Mucosa of descending colon (tissue), 3 donors: ENCODE results near the gene DCAF15. TPM values are rescaled to one million over a fixed set of nuclear protein-coding genes. Genes with fewer than 3 reads are reported as not detected.

ENCODE experiments used
- ATAC-seq: fragments of 200-7000 bp; cut with Tn5 transposase; one replicate; pipeline ENCODE4 v1.9.1; 2020; ENCODE audit warnings: mild to moderate bottlenecking, moderate library complexity
- DNase-seq, 3 donors: peaks; one replicate each; pipeline ENCODE4 v3.0.0-alpha.2; 2020
- H3K36me3 ChIP-seq: fragments of 200-600 bp; one replicate; pipeline ENCODE4 v1.8.0; 2021; ENCODE audit warnings: low read depth, mild to moderate bottlenecking
- H3K4me1 ChIP-seq: fragments of 200-600 bp; one replicate; pipeline ENCODE4 v1.8.0; 2021; ENCODE audit warnings: low read depth, mild to moderate bottlenecking
- H3K4me3 ChIP-seq: fragments of 200-600 bp; one replicate; pipeline ENCODE4 v1.8.0; 2021; ENCODE audit warnings: mild to moderate bottlenecking
- H3K9me3 ChIP-seq: fragments of 200-600 bp; one replicate; pipeline ENCODE4 v1.8.0; 2021; ENCODE audit warnings: mild to moderate bottlenecking
- intact Hi-C, 2 donors: fragments of 100-400 bp; cut with DNase I in 1 of 2; cut with micrococcal nuclease in 1 of 2; formaldehyde crosslinking; loops; one replicate each; pipeline versions ENCODE4 v1.11.0 to v1.11.1; 2022; cut with DNase I, micrococcal nuclease
- total RNA-seq, 3 donors: library from RNA; stranded (reverse); fragmentation: NEBNext Ultra II Directional in 2 of 3; extraction: Animal tissue kit (Norgen Biotek cat#: 25700) in 2 of 3; gene quantifications; one replicate each; pipeline versions ENCODE4 v1.2.1 to v1.2.4, GENCODE V29; 2021 to 2023
- TF ChIP-seq, protein P1 (sequence below): fragments of 200-600 bp; IDR thresholded peaks from one replicate; pipeline ENCODE4 v1.8.0; 2022; ENCODE audit warnings: antibody characterized with exemption, mild to moderate bottlenecking
- donor health status: DM: no; HTN: no; CAD: no; lungs with moderate emphysema.
- donor health status: DM: no; HTN: no; CAD: no.
- donor health status: DM: no; HTN: yes; CAD: no.

The DCAF15 gene
- total RNA-seq, 3 donors from 2014 or later, result 26.4 to 35.2 (median 34.7) TPM

DNA sequence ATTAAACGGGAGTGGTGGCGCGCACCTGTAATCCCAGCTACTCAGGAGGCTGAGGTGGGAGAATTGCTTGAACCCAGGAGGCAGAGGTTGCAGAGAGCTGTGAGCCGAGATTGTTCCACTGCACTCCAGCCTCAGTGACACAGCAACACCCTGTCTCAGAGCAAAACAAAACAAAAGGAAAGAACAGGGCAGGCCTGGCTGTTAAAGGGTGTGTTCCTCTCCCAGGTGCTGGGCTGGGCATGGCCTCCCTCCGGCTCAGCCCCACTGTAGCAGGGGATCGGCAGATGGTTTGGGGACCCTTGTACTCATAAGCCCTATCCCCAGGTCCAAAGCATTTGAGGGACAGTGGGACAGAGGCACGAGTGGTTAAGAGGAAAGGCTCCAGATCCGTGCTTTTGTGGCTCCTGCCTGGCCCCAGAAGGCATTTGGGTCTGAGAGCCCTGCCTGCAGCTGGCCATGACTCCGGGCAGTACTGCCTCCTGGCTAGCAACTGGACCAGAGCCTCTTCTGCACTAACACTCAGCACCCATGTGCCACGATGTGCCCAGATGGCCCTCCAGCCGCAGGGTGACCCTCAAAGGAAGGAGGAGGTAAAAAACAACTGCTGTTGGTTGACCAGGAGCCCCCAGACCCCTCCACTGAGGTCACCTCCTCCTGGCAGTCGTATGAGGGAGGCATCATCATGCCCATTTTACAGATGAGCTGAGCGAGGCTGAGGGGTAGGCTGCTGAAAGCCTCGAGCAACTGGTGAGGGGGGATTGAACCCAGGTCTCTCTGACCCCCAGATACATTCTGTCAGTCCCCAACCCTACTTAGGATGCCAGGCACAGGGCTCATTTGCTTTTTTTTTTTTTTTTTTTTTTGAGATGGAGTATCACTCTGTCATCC lies 43.8 kb downstream of the DCAF15 start:
- DNase-seq (peak in 1 of 3 donors; percentile 31), ATAC-seq (peak; percentile 85)
- TF ChIP-seq, protein P1, sequence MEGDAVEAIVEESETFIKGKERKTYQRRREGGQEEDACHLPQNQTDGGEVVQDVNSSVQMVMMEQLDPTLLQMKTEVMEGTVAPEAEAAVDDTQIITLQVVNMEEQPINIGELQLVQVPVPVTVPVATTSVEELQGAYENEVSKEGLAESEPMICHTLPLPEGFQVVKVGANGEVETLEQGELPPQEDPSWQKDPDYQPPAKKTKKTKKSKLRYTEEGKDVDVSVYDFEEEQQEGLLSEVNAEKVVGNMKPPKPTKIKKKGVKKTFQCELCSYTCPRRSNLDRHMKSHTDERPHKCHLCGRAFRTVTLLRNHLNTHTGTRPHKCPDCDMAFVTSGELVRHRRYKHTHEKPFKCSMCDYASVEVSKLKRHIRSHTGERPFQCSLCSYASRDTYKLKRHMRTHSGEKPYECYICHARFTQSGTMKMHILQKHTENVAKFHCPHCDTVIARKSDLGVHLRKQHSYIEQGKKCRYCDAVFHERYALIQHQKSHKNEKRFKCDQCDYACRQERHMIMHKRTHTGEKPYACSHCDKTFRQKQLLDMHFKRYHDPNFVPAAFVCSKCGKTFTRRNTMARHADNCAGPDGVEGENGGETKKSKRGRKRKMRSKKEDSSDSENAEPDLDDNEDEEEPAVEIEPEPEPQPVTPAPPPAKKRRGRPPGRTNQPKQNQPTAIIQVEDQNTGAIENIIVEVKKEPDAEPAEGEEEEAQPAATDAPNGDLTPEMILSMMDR, result no peak
- intact Hi-C loops, result no loop called here
- peaks cover 10% of the 10 kb centered on the region for H3K4me1 ChIP-seq
- H3K9me3 ChIP-seq, result no peaks in the 10 kb centered on the region
- no peak overlapping the region for H3K4me3 ChIP-seq
- H3K36me3 ChIP-seq, result no peaks in the 10 kb centered on the region

DNA sequence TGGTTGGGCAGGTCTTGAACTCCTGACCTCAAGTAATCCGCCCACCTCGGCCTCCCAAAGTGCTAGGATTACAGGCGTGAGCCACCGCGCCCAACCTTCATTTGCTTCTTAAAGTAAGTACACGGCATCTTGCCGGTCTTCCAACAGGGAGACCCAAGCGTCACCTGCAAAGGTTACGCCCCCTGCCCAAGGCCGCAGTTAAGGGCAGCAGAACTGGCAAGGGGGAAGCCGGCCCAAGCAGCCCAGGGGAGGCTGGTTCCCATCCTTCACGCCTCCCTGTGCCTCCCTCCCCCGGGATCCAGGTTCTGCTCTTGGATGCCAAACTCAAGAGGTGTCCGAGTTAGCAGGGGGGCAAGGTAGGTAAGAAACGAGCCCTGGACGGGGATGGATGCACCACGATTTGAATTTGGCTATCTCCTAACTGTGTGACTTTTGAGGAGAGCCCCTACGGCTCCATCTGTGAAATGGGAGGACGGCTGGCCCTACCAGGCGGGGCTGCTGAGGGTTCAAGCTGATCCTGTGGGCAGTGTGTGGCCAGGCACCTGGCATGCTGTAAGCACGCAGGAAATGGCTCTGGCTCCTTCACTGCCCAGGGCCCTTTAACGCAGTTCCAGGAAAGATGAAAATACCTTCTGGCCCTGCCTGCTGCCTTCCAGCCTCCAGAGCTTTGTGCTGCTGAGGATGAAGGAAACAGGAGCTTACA lies 44.8 kb downstream of the DCAF15 start:
- intact Hi-C loops, result no loop called here
- peaks cover 10% of the 10 kb centered on the region for H3K4me1 ChIP-seq

DNA sequence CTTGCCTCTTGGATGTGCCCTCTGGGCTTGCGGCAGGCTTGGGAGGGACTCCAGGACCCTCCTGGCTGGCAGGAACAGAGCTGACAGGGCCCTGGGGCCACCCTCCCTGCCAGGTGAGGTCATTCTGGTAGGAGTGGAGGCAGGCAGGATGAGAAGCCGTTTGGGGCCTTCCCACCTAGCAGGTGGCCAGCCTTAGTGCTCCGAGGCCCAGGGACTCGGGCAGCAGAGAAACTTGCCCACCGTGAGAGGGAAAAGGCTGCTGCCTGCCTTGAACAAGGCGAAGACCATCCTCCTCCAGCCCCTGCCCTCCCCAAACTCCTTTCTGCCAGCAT lies 45.3 kb downstream of the DCAF15 start:
- H3K36me3 ChIP-seq, result no peaks in the 10 kb centered on the region

More for the DNA sequence above, 44.8 kb downstream of the DCAF15 start:
- Histone ChIP-seq H3K4me3 (no peak overlapping the region), H3K36me3 (no peaks in the 10 kb centered on the region), H3K9me3 (no peaks in the 10 kb centered on the region)
- TF ChIP-seq, protein P1, result no peak
- peak in 1 of 3 donors; percentile 45 for DNase-seq
- no peak for ATAC-seq

DNA sequence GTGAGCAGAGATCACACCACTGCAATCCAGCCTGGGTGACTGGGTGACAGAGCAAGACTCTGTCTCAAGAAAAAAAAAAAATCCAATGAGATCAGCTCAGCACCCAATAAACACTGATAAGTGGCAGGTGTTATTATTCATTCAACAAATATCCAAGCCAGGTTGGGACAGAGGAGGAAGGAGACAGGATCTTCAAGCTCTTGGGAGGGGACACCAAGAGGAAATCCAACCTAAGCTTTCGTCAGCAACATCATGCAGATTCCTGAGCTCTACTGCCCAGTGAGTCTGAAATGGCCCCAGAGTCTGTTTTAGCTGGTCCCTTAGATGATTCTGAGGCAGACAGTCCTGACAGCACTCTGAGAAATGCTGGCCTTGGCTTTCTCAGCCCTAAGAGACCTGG lies 46.1 kb downstream of the DCAF15 start:
- Histone ChIP-seq H3K36me3 (no peaks in the 10 kb centered on the region), H3K9me3 (no peaks in the 10 kb centered on the region), H3K4me3 (no peak overlapping the region), H3K4me1 (peaks cover 10% of the 10 kb centered on the region)
- intact Hi-C loops, result no loop called here
- TF ChIP-seq, protein P1, result no peak
- DNase-seq (peak in 1 of 3 donors; percentile 3), ATAC-seq (no peak)

More for the DNA sequence above, 45.3 kb downstream of the DCAF15 start:
- intact Hi-C loops, result no loop called here
- Histone ChIP-seq H3K4me3 (no peak overlapping the region), H3K4me1 (peaks cover 10% of the 10 kb centered on the region), H3K9me3 (no peaks in the 10 kb centered on the region)
- ATAC-seq, result no peak
- TF ChIP-seq, protein P1, result no peak
- DNase-seq, result peak in 1 of 3 donors; percentile 33

DNA sequence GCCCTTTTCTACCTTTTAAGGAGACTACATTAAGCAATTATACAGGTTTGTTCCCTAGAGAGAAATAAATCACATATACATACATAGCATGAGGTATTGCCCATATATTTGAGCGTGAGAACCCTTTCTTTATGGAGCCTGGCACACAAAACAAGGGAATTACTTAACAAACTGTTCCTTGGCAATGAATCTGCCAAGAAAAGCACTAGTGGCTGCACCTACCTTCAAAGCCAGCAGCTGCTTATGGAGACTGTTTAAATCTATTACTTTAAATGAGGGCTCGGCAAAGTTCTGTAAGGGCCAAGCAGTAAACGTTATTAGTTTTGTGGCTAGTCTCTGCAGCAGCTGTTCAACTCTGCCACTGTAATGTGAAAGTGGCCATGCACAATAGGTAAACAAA lies 46.8 kb downstream of the DCAF15 start:
- H3K36me3 ChIP-seq, result no peaks in the 10 kb centered on the region
- DNase-seq (no peak), ATAC-seq (no peak)
- TF ChIP-seq, protein P1, result no peak
- peaks cover 15% of the 10 kb centered on the region for H3K4me1 ChIP-seq
- intact Hi-C loops, result no loop called here
- H3K4me3 ChIP-seq, result no peak overlapping the region
- no peaks in the 10 kb centered on the region for H3K9me3 ChIP-seq
